EL (cell line): ENCODE data around the gene LAP3.

Experiments
- DNase-seq: peaks from one replicate; pipeline ENCODE4 v3.0.0-alpha.2; 2016

LAP3 gene

DNA sequence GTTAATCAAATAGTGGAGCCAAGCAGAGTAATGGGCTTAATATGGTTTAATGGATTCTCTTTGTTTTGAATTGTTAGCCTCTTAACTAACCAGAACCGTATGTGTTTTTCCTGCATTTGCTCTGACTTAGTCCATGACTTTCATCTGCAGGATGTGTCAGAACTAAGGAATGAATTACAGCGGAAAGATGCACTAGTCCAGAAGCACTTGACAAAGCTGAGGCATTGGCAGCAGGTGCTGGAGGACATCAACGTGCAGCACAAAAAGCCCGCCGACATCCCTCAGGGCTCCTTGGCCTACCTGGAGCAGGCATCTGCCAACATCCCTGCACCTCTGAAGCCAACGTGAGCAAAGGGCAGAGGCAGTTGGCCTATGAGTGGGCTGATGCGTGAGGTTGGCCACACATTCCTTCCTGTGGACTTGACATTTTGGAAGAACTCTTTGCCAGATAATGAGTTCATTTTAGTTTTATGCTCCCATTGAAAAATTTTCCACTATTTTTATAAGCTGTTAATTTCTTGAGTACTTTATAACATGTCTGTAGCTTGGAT lies 46.5 kb downstream of the LAP3 start:
- DNase-seq, result peak; percentile 57

DNA sequence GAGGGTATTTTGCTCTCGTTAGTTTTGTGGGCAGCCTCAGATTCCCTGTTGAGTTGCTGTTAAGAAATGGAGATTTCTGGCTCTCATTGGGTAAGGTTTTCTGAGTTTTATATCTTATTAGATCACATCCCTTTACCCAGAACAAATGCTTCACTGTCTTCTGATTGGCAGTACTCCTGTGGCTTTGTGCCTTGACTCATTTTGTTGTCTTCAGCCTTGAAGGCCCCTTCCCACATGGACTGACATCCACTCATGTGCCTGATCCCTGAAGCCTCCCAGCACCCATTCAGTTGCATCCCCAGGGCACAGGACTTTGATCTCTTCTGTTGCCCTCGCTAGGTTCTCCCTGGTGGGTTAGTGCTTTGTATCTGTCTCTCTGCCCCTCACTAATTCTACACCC lies 47.8 kb downstream of the LAP3 start:
- no peak for DNase-seq

DNA sequence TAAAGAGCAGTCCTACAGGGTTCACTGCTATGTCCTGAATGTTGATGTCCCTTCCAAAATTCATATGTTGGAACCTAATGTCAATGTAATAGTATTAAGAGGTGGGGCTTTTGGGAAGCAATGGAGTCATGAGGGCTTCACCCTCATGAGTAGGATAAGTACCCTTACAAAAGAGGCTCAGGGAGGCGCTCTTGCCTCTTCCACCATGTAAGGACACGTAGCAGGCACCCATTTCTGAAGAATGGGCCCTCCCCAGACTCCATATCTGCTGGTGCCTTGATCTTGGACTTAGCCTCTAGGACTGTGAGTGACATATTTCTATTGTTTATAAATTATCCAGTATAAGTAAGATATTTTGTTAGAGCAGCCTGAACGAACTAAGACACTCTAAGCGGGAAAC lies 53.2 kb downstream of the LAP3 start:
- no peak for DNase-seq

DNA sequence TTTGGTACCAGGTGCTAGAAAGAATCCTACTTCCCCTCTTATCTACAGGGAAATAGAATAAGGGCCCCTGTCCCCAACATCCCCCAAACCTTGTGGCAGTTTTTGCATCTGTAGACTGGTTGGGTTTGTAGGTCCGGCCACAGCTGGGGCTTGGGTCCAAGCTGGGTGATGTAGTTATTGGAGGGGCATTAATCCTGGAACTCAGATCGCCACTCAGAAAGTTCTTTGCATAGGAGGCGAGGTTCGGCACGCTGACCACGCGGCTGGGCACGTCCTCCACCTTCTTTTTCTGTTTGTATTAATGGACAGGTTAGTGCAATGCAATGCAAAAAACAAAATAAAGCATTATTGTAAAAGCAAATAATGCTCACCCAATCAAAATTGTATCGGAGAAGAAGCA lies 56.6 kb downstream of the LAP3 start:
- no peak for DNase-seq

DNA sequence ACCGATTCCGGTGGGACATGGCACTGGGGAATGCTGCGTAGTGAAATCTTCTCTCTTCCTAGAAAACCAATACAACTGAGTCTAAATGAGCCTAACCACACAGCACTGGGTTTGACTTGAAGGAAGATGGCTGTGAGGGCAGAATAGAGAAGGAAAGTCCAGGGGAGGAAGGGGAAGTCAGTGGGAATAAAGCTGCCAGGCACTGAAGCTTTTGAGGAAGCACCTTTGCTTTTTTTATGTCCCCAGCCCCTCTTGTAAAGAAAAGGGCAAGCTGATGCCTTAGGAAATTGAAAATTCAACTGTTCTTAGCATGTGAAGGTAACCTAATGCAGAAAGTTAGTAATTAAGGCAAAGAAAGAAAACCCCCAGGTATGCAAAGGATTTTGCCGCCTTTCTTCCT lies 58.1 kb downstream of the LAP3 start:
- no peak for DNase-seq

DNA sequence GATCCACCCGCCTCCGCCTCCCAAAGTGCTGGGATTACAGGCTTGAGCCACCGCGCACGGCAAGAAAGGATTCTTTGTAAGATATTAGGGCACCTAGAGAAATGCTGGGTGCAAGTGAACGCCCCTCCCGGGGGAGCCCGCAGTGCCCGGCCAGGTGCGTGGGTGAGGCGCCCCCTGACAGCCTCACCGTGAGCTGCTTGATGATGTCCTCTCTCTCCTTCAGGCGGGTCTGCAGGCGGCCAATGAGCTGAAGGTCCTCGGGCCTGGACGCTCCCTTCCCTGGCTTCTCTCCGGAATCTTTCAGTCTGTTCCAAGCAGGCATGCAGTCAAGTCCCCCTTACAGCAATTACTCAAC lies 59.3 kb downstream of the LAP3 start:
- DNase-seq, result no peak

DNA sequence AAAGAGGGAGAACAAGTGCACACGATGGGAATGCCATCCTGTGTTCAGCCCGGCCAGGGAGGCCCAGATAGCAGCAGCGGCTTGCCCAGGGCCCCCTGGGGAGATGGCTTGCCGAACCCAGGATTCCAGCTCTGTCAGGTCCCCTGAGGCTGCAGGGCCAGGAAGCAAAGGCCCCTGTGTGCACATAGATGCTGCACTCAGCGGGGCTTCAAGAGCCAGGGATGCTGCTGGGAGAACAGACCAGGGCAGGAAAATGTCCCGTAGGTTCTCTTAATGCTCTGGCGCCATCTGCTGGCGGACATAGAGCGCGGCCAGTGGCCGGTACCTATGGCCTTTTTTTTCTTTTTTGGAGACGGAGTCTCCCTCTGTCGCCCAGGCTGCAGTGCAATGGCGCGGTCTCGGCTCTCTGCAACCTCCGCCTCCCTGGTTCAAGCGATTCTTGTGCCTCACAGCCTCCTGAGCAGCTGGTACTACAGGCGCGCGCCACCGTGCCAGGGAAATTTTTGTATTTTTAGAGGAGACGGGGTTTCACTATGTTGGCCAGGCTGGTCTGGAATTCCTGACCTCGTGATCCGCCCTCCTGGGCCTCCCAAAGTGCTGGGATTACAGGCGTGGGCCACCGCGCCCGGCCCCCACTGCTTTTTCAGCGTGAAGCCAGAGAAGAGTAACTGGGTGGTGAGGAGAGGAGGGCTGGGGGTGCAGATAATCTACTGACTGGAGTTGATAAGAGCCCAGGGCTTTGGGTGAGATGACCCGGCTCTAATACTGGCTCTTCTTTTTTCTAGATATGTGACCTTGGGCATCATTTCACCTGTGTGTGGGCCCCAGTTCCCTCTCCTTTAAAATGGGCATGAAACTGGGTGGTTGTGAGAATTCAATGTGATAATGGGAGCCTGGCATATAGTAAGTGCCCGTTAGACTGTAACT lies 60.0 kb downstream of the LAP3 start:
- DNase-seq, result peak; percentile 71

DNA sequence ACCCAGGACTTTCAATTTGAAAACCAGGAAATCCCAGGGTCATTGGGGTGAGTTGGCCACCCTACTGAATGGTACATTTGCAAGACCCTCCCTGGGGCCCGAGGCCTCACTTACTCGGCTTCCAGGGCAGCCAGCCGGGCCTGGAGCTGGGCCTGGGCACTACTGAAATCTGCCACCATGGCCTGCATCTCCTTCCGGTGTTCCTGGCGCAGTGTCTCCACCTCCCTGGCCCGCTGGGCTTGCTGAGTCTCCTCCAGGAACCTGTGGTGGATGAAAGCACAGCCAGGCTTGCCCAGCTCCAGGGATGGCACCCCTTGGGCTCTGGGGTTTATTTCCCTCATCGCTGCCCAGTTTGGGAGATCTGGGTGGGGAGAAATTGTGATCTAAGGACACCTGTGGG lies 62.1 kb downstream of the LAP3 start:
- DNase-seq, result no peak

DNA sequence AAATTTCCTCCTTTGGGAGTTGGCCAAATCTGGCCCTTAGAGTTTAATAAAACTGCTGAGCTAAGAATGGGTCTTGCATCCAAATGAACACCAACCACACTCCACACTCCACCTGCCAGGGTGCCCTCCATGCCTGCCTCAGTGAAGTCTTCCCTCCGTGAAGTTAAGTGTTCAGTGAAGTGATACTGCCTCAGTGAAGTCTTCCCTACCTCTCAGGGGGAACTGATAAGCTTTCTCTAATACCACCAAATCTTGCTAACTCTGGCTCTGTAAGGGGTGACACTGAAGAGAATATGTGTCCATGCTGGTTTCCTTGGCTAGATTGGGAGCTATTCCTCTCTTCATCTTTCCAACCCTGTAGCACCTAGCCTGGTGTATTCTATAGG lies 65.4 kb downstream of the LAP3 start:
- no peak for DNase-seq

DNA sequence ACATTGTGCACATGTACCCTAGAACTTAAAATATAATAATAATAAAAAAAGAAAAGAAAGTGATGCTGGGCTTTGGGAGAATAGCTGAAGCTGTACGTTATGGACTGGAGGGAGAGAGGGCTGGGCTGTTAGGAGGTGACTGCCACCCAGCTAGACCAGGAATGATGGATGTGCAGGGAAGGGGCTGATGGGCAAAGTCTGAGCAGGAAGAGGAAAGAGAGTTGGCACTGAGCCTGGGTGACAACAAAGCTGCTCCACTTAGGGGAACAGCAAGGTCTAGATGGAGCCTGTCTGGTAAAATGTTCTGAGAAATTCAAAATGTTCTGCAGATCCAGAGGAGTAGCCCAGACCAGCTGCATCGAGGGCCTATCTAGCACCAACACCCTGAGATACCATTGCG lies 69.7 kb downstream of the LAP3 start:
- no peak for DNase-seq

DNA sequence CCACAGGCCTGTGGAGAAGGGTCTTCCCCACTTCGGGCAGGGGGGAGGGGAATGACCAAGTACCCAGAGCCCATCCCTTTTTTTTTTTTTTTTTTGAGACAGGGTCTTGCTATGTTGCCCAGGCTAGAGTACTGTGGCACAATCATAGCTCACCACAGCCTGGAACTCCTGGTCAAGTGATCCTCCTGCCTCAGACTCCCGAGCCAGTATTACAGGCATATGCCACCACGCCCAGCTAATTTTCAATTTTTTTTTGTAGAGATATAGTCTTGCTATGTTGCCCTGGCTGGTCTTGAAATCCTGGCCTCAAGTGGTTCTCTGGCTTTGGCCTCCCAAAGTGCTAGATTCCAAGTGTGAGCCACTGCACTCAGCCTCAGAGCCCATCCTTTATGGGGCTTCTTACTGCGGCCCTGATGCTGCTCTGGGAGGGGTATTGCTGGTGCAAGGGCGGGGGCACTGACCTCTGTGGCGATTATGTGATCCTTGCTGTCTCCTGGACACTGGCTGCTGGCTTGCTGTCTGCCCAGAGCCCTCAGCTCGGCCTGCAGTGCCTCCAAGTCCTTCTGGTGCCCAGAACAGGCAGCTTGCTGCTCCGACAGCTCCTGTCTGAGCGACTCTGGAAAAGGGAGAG lies 70.3 kb downstream of the LAP3 start:
- DNase-seq, result no peak

DNA sequence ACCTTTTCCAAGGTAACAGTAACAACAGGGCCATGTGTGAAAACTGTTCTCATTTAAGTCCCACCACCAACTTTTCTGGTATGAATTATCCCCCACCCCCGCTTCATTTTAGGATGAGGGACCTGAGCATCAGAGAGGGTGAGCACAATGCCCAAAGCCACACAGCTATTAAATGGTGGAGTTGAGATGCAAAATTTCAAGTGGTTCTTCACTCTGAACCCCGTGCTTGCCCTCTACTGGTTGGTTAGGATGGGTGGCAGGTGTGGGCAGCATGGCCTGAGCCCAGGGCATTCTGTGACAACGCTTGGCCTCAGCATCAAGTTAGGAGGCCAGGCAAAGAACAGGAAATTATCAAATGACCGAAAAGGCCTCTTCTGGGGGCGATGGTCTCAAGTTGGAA lies 70.9 kb downstream of the LAP3 start:
- no peak for DNase-seq

DNA sequence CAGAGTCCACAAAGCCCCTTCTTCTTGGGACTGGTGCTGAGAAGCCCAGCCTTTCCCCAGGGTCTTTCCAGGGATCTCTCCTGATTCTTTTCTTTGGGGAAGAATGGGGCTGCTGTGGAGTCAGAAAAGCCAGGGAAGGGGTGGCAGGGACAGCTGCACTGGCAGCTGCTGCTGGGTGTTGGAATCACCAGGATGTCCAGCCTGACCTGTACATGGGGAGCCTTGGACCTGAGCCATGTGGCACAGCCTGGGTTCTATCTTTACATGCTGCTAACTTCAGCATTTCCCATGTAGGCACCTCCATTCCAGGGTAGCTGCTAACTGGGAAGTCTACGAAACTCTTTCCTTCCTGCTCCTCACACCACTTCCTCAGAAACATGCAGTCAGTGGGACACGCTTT lies 73.4 kb downstream of the LAP3 start:
- no peak for DNase-seq

DNA sequence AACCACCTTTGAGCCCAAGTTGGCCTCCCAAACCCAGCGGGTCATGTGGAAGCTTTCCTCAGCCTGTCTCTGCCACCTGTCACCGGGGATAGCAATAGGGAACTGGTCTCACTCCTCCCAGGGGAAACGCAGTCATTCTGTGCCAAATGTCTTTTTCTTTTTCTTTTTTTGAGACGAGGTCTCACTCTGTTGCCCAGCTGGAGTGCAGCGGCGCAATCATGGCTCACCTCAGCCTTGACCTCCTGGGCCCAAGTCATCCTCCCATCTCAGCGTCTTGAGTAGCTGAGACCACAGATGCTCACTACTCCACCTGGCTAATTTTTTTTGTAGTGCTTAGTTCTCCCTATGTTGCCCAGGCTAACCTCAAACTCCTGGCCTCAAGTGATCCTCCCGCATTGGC lies 77.7 kb downstream of the LAP3 start:
- no peak for DNase-seq

DNA sequence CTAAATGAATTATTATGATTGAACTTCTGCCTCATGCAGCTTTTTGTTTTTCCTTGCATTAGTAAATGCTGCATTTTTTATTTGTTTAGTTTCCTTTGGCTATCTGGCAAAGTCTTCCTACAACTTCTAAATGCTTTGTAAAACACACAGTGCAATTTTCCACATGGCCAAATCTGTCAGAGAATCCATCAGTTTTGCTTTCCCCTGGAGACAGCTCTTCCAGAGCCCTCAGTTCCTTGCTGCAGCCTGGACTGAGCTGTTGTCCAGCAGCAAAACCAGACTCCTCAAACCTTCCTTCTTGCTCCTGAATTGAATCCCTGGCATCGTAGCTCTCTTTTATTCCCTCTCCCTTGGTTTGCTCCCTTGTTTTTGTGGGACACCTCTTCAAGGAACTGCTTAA lies 80.1 kb downstream of the LAP3 start:
- no peak for DNase-seq
